GM23248 (cell line): ENCODE results near the gene SPATA22.

Source experiments
- EZH2 ChIP-seq: fragments of 200-600 bp; sonication (generic); IDR thresholded peaks from 2 replicates; pipeline ENCODE4 v1.6.1; 2018; ENCODE audit warnings: antibody characterized with exemption, mild to moderate bottlenecking; ENCODE audit not compliant: insufficient read depth, poor library complexity, severe bottlenecking
- EZH2phosphoT487 ChIP-seq: fragments of 200-600 bp; sonication (generic); IDR thresholded peaks from 2 replicates; pipeline ENCODE4 v1.6.1; 2018; ENCODE audit warnings: antibody characterized with exemption, moderate library complexity, mild to moderate bottlenecking, low read depth; ENCODE audit not compliant: insufficient read depth

DNA sequence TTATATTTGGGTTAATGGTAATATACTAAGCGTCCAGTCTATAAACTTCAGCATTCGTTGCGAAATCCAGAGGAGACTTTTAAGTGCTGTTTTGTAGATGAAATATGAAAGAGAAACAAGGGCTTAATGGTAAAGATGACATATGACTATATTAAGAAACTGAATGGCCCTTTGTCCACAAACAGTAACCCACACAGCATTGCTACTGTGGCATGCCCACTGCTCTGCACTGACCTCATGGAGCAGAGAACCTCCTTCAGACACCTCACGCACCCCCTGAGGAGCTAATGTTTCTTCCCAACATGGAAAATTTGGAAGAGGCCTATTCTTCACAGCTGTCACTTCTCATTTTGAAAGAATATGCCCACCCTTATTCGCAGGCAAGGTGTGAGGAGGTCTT lies 30.8 kb upstream of the SPATA22 start:
- TF ChIP-seq EZH2 (no peak), EZH2phosphoT487 (no peak)
